Kasumi-1 (cell line): Measurements from ENCODE around the gene TEX19.
A peak's percentile ranks its signal among the peaks of the same experiment; 100 is the strongest.
"Not testable (repeated sequence)": the region's sequence is repeated elsewhere in the genome, so short reads cannot be mapped to it uniquely, and the experiment has no call there.

Source experiments
- DNase-seq, 2 experiments: peaks; one replicate each; lab custom pipeline; 2025; lab: John Stamatoyannopoulos, UW

The TEX19 gene

DNA sequence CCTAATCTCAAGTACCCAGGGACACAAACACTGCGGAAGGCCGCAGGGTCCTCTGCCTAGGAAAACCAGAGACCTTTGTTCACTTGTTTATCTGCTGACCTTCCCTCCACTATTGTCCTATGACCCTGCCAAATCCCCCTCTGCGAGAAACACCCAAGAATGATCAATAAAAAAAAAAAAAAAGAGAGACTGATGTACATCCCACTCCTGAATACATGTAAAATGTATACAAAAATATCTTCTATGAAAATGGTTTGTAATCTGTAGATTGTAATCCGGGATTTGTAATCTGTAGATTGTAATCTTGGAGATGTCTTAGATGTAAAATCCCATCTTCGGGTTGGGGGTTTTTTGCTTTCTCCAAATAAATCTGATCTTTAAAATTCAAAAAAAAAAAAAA lies 18.2 kb downstream of the TEX19 start:
- DNase-seq: not testable (repeated sequence)

GRCh38 chr17:82377924-82378740 lies 19.1 kb downstream of the TEX19 start:
- no peak for DNase-seq

- DNase-seq: no peak
Measured at GRCh38 chr17:82378741-82379021, 19.6 kb downstream of the TEX19 start.

GRCh38 chr17:82380860-82381702 lies 22.0 kb downstream of the TEX19 start:
- no peak for DNase-seq

DNA sequence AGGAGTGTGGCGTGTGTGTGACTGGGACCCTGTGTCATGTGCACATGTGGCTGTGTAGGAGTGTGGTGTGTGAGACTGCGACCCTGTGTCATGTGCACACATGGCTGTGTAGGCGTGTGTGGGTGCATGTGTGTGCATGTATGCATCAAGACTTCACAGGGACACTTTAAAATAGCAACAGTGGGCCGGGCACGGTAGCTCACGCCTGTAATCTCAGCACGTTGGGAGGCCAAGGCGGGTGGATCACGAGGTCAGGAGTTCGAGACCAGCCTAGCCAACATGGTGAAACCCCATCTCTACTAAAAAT lies 22.6 kb downstream of the TEX19 start:
- not testable (repeated sequence) for DNase-seq

- not testable (repeated sequence) for DNase-seq
Measured at GRCh38 chr17:82382220-82382932, 23.3 kb downstream of the TEX19 start.

GRCh38 chr17:82382933-82383255 lies 23.8 kb downstream of the TEX19 start:
- no peak for DNase-seq

DNA sequence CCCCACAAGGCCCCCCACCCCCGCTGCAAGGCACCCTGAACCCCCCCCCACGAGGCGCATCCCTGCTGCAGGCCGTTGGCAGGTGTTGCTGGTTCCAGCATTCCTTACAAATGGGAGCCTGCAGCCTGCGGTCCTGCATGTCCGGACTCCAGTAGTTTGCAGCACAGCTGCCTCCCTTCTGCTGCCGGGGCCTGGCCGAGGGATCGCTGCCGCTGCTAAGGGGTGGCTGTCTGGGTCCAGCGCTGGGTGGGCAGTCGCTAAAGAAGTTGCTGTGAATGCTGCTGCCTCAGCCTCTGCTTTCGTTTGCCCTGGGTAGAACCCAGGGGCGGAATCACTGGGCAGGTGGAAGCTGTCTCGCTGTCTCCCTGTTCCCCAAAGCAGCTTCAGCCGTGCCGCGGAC lies 24.4 kb downstream of the TEX19 start:
- DNase-seq: no peak

DNA sequence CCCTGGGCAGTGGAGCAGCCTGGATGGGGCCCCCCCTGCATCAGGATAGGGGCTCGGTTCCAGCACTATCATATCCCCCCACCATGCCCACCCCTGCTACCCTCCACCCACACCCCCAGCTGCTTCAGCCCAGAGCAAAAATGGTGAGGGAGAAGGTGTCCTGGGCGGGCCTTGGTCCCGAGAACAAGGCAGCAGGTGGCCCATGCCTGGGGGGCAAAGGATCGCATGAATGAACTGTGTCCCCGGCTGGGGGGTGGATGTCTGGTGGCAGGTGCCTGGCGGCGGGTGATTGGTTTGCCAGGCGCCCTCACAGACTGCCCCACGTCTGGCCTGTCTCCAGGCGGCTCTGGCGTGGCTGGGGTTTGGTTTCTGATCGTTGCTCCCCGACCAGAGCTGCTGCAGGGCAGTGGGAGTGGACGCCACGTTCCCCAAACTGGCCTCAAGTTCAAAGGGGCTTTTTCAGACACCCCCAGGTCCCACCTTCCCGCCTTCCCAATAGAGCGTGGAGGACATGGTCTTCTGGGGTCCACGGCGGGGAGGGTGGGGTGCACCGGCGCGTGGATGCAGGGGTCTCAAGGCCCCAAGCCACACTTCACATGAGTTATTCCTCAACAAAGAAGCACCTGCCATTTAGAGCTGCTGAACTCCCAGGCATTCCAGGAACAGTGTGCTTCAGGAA lies 25.1 kb downstream of the TEX19 start:
- no peak for DNase-seq

DNA sequence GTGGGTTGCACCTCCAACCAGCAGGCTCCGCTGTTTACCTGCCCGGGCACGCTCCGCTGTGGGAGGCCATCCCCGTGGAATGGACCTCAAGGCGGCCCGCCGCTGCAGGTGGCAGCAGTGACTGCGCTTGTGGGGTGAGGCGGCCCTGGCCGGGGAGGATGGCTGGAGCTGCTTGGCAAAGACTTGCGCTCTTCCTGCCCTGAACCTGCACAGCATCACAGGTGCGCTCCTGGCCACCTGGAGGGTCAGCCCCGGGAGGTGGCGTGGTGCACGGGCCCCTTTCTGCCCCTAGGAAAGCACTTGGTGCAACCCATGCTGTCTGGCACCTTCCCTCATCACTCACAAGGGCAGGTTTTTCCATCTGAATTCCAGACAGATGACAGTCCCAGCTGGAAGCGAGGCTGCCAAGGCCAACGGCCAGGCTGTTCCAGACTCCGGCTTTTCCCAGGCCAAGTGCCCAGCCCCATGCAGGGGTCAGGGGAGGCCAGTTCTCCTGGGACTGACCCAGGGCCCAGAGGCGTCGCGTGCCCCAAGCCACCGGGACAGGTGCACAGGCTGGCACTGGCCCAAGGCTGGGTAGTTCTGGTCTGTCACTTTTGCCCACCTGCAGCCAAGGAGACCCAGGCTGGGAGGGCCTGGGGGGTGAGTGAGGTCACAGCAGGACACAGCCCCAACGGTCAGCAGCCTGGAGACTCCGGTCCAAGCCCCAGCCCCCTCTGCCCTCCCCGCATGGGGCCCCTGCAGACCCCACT lies 25.9 kb downstream of the TEX19 start:
- no peak for DNase-seq

GRCh38 chr17:82385559-82386254 lies 26.7 kb downstream of the TEX19 start:
- no peak for DNase-seq

DNA sequence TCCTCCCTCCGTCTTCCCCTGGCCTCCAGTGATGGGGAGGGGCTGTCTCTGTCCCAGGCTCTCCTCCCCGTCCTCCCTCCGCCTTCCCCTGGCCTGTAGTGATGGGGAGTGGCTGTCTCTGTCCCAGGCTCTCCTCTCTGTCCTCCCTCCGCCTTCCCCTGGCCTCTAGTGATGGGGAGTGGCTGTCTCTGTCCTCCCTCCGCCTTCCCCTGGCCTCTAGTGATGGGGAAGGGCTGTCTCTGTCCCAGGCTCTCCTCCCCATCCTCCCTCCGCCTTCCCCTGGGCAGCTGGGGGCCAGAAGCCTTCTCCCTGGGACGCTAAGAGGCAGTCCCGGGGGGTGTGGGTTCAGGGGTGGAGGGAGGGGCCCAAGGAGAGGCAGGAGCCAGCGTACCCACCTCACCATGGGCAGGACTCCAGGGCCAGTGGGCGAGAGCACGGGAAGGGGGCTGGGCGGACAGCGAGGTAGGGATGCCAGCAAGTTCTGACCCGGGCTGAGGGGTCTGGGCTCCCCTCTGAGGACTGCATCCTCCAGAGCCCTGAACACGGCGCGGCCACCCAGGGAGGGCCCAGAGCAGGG lies 27.3 kb downstream of the TEX19 start:
- DNase-seq: no peak

DNA sequence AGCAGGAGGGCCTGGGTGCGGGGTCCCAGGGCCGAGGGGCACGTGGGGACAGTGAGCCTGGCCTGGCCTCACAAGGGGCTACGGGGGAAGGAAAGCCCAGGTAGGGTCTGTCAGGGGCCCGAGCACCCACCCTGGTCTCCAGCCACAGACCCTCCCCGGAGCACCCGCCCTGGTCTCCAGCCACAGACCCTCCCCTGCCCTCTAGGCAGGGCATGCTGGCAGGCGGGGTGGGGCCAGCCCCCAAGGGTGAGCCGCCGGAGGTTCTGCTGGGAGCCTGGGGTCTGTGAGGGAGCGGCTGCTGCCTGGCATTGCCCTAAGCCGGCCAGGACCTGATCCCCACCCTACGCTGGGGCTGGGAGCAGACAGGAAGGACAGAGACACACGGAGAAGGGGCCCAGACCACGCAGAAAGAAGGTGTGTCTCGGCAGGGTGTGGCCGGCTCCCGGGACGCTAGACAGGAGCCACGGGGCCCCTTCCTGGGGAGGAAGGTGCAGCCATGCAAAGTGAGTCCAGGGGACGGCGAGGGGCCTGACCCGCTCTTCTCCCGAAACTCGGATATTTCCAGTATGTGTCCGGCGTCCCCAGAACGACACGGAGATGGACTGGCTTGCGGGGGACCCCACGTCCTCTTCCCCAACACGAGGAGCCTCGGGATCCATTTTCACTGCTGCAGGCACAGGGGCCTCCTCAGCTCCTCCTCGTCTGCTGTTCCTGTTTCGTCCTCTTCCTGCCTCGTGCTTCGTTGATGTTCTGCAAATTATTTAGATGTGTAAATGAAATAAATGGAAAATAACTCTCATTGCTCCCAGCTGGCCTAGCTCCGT lies 28.0 kb downstream of the TEX19 start:
- peak in 1 of 2 experiments; percentile 25 for DNase-seq

GRCh38 chr17:82387705-82388106 lies 28.7 kb downstream of the TEX19 start:
- no peak for DNase-seq

DNA sequence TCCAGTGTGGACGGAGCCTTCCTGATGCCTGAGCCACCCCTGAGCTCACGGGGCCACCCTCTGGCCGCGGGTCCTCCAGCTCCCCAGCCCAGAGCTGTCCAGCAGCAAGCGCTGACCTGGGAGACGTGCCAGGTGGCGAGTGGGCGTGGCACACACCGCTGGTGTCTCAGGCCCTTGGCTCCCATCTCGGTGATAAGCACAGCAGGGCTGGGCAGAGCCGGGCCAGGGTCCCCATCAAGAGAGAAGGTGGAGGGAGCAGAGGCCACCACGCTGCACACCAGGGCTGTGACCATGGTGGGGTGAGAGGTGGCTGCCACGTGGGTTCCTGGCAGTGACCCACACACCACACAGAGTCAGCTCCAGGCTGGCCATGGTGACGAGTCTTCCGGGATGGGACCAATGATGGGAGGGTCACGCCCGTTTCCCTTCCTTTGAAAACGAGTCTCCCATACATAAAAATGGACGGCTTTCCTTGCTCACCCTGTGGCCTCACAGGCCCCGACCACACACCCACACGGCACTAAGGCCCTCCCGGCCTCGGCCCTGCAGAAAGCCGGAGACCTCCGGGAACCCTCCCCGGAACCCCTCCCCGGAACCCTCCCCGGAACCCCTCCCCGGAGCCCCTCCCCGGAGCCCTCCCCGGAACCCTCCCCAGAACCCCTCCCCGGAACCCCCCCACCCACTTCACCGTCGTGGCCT lies 29.3 kb downstream of the TEX19 start:
- no peak for DNase-seq

GRCh38 chr17:82388922-82389283 lies 29.9 kb downstream of the TEX19 start:
- no peak for DNase-seq

DNA sequence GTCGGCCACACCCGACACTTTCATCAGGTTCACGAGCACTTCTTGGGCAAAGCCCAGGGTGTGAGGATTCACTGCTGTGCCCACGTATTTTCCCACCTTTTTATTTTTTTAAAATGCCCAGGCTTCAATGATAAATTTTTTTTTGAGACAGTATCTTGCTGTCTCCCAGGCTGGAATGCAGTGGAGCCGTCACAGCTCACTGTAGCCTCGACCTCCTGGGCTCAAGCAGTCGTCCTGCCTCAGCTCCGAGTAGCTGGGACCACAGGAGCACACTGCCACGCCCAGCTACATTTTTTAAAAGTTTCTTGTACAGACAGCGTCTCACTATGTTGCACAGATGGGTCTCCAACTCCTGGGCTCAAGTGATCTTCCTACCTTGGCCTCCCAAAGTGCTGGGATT lies 30.3 kb downstream of the TEX19 start:
- no peak for DNase-seq

- DNase-seq: no peak
Measured at GRCh38 chr17:82390015-82390859, 31.2 kb downstream of the TEX19 start.
